Osteoblast (primary cell): Measurements from ENCODE around the gene COL4A2. TPM values are rescaled to one million over a fixed set of nuclear protein-coding genes. Genes with fewer than 3 reads are reported as not detected.
"Not testable (repeated sequence)": the region's sequence is repeated elsewhere in the genome, so short reads cannot be mapped to it uniquely, and the experiment has no call there.

Experiments
- DNase-seq: peaks from one replicate; pipeline ENCODE4 v3.0.0; 2011; ENCODE audit warnings: low spot score, mixed read lengths; ENCODE audit not compliant: insufficient read length; ENCODE audit errors: missing footprints
- H2AFZ ChIP-seq: 2 replicates; pipeline ENCODE4 v1.6.0; 2011; ENCODE audit warnings: mild to moderate bottlenecking, low read length
- H3K27ac ChIP-seq: 2 replicates; pipeline ENCODE4 v1.5.1; 2011; ENCODE audit warnings: mild to moderate bottlenecking, low read depth, low read length, moderate library complexity
- H3K27me3 ChIP-seq: 2 replicates; pipeline ENCODE4 v1.6.0; 2012; ENCODE audit warnings: mild to moderate bottlenecking, control low read depth, inconsistent platforms, low read length, moderate library complexity; ENCODE audit not compliant: insufficient read depth
- H3K36me3 ChIP-seq: 2 replicates; pipeline ENCODE4 v1.5.1; 2011; ENCODE audit warnings: mild to moderate bottlenecking, low read length, control low read depth, moderate library complexity; ENCODE audit not compliant: insufficient read depth
- H3K4me1 ChIP-seq: 2 replicates; pipeline ENCODE4 v1.5.1; 2011; ENCODE audit warnings: mild to moderate bottlenecking, low read length, control low read depth, moderate library complexity; ENCODE audit not compliant: insufficient read depth
- H3K4me2 ChIP-seq: 2 replicates; pipeline ENCODE4 v1.6.0; 2011; ENCODE audit warnings: mild to moderate bottlenecking, low read length; ENCODE audit not compliant: insufficient read depth
- H3K4me3 ChIP-seq: fragments of 200-600 bp; sonication (generic); 3 replicates; pipeline ENCODE4 v1.5.1; 2012; ENCODE audit warnings: mild to moderate bottlenecking, low read length, inconsistent platforms; ENCODE audit not compliant: insufficient read depth
- H3K79me2 ChIP-seq: 2 replicates; pipeline ENCODE4 v1.6.0; 2012; ENCODE audit warnings: mild to moderate bottlenecking, low read length, control low read depth, inconsistent platforms; ENCODE audit not compliant: insufficient read depth
- H3K9me3 ChIP-seq: 2 replicates; pipeline ENCODE4 v1.5.1; 2011; ENCODE audit warnings: low read depth, low read length, control low read depth
- H4K20me1 ChIP-seq: 2 replicates; pipeline ENCODE4 v1.6.0; 2012; ENCODE audit warnings: mild to moderate bottlenecking, low read length, control low read depth; ENCODE audit not compliant: insufficient read depth
- CTCF ChIP-seq: IDR thresholded peaks from 2 replicates; pipeline ENCODE4 v1.5.1; 2011; ENCODE audit warnings: mild to moderate bottlenecking, low read depth, low read length, moderate library complexity; ENCODE audit errors: extremely low read depth
- total RNA-seq: library from RNA; depleted of rRNA; stranded (reverse); fragments of >200 nt; gene quantifications from 2 replicates; pipeline ENCODE4 v1.2.3, GENCODE V29; 2012

Gene COL4A2
- total RNA-seq, 1 donor: 267 TPM

- Histone ChIP-seq H2AFZ (no peak overlapping the region), H3K4me1 (peaks cover 56% of the 10 kb centered on the region), H3K27me3 (no peaks in the 10 kb centered on the region), H3K27ac (peak overlapping the region; percentile 92), H3K4me3 (peak overlapping the region; percentile 33), H3K79me2 (peaks cover 87% of the 10 kb centered on the region), H3K9me3 (no peaks in the 10 kb centered on the region), H3K4me2 (peak overlapping the region; percentile 98), H4K20me1 (peaks cover 44% of the 10 kb centered on the region), H3K36me3 (peaks cover 55% of the 10 kb centered on the region)
- no peak for TF ChIP-seq CTCF
- no peak for DNase-seq
Observed at GRCh38 chr13:110311443-110312338, 4.6 kb downstream of the COL4A2 start.

- no peaks in the 10 kb centered on the region for H3K9me3 ChIP-seq
- no peak overlapping the region for H2AFZ ChIP-seq
- TF ChIP-seq CTCF: peak; percentile 5
- peaks cover 50% of the 10 kb centered on the region for H4K20me1 ChIP-seq
- peak; percentile 94 for DNase-seq
- H3K4me2 ChIP-seq: peak overlapping the region; percentile 98
- H3K4me1 ChIP-seq: peaks cover 56% of the 10 kb centered on the region
- peaks cover 62% of the 10 kb centered on the region for H3K36me3 ChIP-seq
- no peaks in the 10 kb centered on the region for H3K27me3 ChIP-seq
- H3K27ac ChIP-seq: peak overlapping the region; percentile 92
- H3K79me2 ChIP-seq: peaks cover 87% of the 10 kb centered on the region
- H3K4me3 ChIP-seq: peak overlapping the region; percentile 13
Observed at GRCh38 chr13:110312339-110313031, 5.4 kb downstream of the COL4A2 start.

GRCh38 chr13:110313261-110313660 is 6.2 kb downstream of the COL4A2 start:
- not testable (repeated sequence) for H3K27me3 ChIP-seq, DNase-seq, H2AFZ ChIP-seq, H3K9me3 ChIP-seq, H3K4me3 ChIP-seq
- peaks cover 51% of the 10 kb centered on the region for H4K20me1 ChIP-seq
- peak overlapping the region; percentile 92 for H3K27ac ChIP-seq
- H3K79me2 ChIP-seq: peaks cover 87% of the 10 kb centered on the region
- peaks cover 56% of the 10 kb centered on the region for H3K4me1 ChIP-seq
- H3K36me3 ChIP-seq: peaks cover 68% of the 10 kb centered on the region
- H3K4me2 ChIP-seq: peak overlapping the region; percentile 59

- not testable (repeated sequence) for H2AFZ ChIP-seq, H3K27ac ChIP-seq, H3K27me3 ChIP-seq, DNase-seq, H3K9me3 ChIP-seq, H3K4me3 ChIP-seq, H3K4me2 ChIP-seq
- Histone ChIP-seq H3K4me1 (peaks cover 56% of the 10 kb centered on the region), H3K36me3 (peaks cover 68% of the 10 kb centered on the region), H3K79me2 (peaks cover 87% of the 10 kb centered on the region), H4K20me1 (peaks cover 52% of the 10 kb centered on the region)
Observed at GRCh38 chr13:110313733-110314132, 6.6 kb downstream of the COL4A2 start.
